ENCODE data around the gene WDR81. TPM values are rescaled to one million over a fixed set of nuclear protein-coding genes. Genes with fewer than 3 reads are reported as not detected.
"Not testable (repeated sequence)": the region's sequence is repeated elsewhere in the genome, so short reads cannot be mapped to it uniquely, and the experiment has no call there.

The WDR81 gene
- total and polyA plus RNA-seq, 2 donors (not counting 3 experiments of a cell fraction or from before 2014, with no cell fraction given) = 10.4 to 17.3 TPM

GRCh38 chr17:1769822-1770477 is 45.4 kb downstream of the WDR81 start:
- Histone ChIP-seq H3K9me1 (replicated peaks; ENCODE audit: control insufficient read depth, extremely low read depth, insufficient read depth, low read length) (no peaks in the 10 kb centered on the region), H3K36me3 (ENCODE audit: control insufficient read depth in 2 of 2, extremely low read depth in 1 of 2, insufficient read depth in 2 of 2, low read length in 2 of 2) (no peaks in the 10 kb centered on the region), H3K9me3 (replicated peaks; ENCODE audit: control insufficient read depth, insufficient read depth, low read length) (no peaks in the 10 kb centered on the region), H3K27ac (ENCODE audit: insufficient read depth, low read depth, low read length) (no peak overlapping the region), H3K9ac (replicated peaks; ENCODE audit: extremely low read depth, insufficient read depth, low read length) (no peak overlapping the region), H3K4me2 (ENCODE audit: insufficient read depth, low read length) (no peak overlapping the region), H2AFZ (ENCODE audit: low read depth, low read length) (peak overlapping the region; percentile 72), H4K20me1 (replicated peaks; ENCODE audit: control insufficient read depth, extremely low read depth, insufficient read depth, low read length) (no peaks in the 10 kb centered on the region), H3K4me3 (replicated peaks in 1 of 3; ENCODE audit: insufficient read depth in 1 of 3, low read depth in 1 of 3, low read length in 3 of 3) (no peak overlapping the region), H3K27me3 (ENCODE audit: control insufficient read depth in 2 of 2, insufficient read depth in 2 of 2, low read length in 2 of 2) (no peaks in the 10 kb centered on the region), H3K4me1 (ENCODE audit: control insufficient read depth, extremely low read depth, insufficient read depth, low read length) (no peaks in the 10 kb centered on the region), H3K79me2 (ENCODE audit: control insufficient read depth, insufficient read depth, low read length) (no peaks in the 10 kb centered on the region)
- dilution Hi-C loops (cut with MboI; ENCODE audit: extremely low pct_ligation_motif_present, low sequenced_read_pairs) = no loop called here
- FAIRE-seq = no peak
- no TSS peak for BruUV-seq (replicated peaks)
- no peak for TF ChIP-seq MAX (IDR thresholded peaks at IDR 0.05; ENCODE audit: insufficient read depth, insufficient read length)
- TF ChIP-seq JUN (IDR thresholded peaks at IDR 0.05; ENCODE audit: borderline replicate concordance, insufficient read depth, insufficient read length, low read depth) = no peak
- no peak for TF ChIP-seq EZH2 (IDR thresholded peaks at IDR 0.05; ENCODE audit: borderline replicate concordance, low read depth, low read length, severe bottlenecking)
- no peak for TF ChIP-seq MYC (IDR thresholded peaks at IDR 0.05; ENCODE audit: low read depth, low read length)
- TF ChIP-seq CTCF (IDR thresholded peaks at IDR 0.05; ENCODE audit: extremely low read depth in 1 of 2, insufficient read depth in 1 of 2, low read depth in 1 of 2, low read length in 2 of 2) = no peak
- TF ChIP-seq POLR2AphosphoS5 (IDR thresholded peaks at IDR 0.05; ENCODE audit: insufficient read depth, low read depth, low read length) = no peak
- no peak for TF ChIP-seq POLR2A (IDR thresholded peaks at IDR 0.05; ENCODE audit: low read depth, low read length)
- no peak for TF ChIP-seq FOS (IDR thresholded peaks at IDR 0.05; ENCODE audit: borderline replicate concordance, insufficient read depth, low read length)
- TF ChIP-seq GATA2 (IDR thresholded peaks at IDR 0.05; ENCODE audit: insufficient read depth, insufficient read length, low read depth, low read length) = no peak
- intact Hi-C loops (cut with micrococcal nuclease) = no loop called here
- no peak for DNase-seq (ENCODE audit: low read depth, low spot score)
- ChIA-PET CTCF (interaction anchor here (0.6 to 1.7 kb wide), 6 partner anchors 10 to 51 kb away, joined by 3 to 9 read pairs (median 4); no protein-coding TSS in a partner anchor), POLR2A (no interaction called here)

GRCh38 chr17:1773000-1773695 is 48.6 kb downstream of the WDR81 start:
- H3K79me2 ChIP-seq (ENCODE audit: control insufficient read depth, insufficient read depth, low read length); H3K9ac ChIP-seq (replicated peaks; ENCODE audit: extremely low read depth, insufficient read depth, low read length); H3K27me3 ChIP-seq (ENCODE audit: control insufficient read depth in 2 of 2, insufficient read depth in 2 of 2, low read length in 2 of 2); H3K36me3 ChIP-seq (ENCODE audit: control insufficient read depth in 2 of 2, extremely low read depth in 1 of 2, insufficient read depth in 2 of 2, low read length in 2 of 2); H3K9me1 ChIP-seq (replicated peaks; ENCODE audit: control insufficient read depth, extremely low read depth, insufficient read depth, low read length); intact Hi-C loops (cut with micrococcal nuclease); H3K4me3 ChIP-seq (replicated peaks in 1 of 3; ENCODE audit: insufficient read depth in 1 of 3, low read depth in 1 of 3, low read length in 3 of 3); FAIRE-seq; DNase-seq (ENCODE audit: low read depth, low spot score); H3K4me2 ChIP-seq (ENCODE audit: insufficient read depth, low read length); H2AFZ ChIP-seq (ENCODE audit: low read depth, low read length); H3K4me1 ChIP-seq (ENCODE audit: control insufficient read depth, extremely low read depth, insufficient read depth, low read length); H3K9me3 ChIP-seq (replicated peaks; ENCODE audit: control insufficient read depth, insufficient read depth, low read length); H3K27ac ChIP-seq (ENCODE audit: insufficient read depth, low read depth, low read length); H4K20me1 ChIP-seq (replicated peaks; ENCODE audit: control insufficient read depth, extremely low read depth, insufficient read depth, low read length); dilution Hi-C loops (cut with MboI; ENCODE audit: extremely low pct_ligation_motif_present, low sequenced_read_pairs); BruUV-seq (replicated peaks): not testable (repeated sequence)
- CTCF ChIA-PET = interaction anchor here (1.0 to 2.1 kb wide), 5 partner anchors 10 to 52 kb away, joined by 3 to 10 read pairs (median 4); partner anchors contain the start of gene WDR81
- POLR2A ChIA-PET = interaction anchor here (1.9 kb wide), 1 partner anchor 57 kb away, joined by 6 read pairs; no protein-coding TSS in a partner anchor

Measured in endothelial cell of umbilical vein (primary cell).